ENCODE measurements around the gene PTPRD.
A peak's percentile ranks its signal among the peaks of the same experiment; 100 is the strongest.

PTPRD gene

DNA sequence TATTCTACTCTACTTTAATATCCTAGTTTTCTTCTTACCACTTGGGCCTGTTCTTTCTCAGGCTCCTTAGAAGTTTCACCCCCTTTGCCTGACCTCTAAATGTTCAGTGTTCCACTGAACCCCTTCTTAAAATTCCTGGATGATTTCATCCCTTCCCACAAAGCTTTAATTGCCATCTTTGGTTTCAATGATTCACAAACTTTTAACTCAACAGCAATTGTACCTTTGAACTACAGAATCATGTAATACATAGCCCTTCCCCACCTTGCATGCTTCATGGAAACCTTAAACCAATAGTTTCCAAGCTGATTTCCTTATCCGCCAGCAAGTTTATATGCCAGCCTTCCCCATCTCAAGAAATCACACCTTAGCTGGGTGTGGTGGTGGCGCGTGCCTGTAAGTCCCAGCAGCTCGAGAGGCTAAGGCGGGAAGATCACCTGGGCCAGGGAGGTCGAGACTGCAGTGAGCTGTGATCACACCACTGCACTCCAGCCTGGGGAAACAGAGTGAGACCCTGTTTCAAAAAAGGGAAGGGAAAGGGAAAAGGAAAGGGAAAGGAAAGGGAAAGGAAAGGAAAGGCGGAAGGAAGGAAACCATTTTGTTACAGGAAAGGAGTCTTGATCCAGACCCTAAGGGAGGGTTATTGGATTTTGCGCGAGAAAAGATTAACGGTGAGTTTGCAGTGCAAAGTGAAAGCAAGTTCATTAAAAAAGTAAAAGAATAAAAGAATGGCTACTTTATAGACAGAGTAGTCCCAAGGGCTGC lies 1789.5 kb downstream of the PTPRD start:
- no peak for DNase-seq (ENCODE audit: low spot score)

DNA sequence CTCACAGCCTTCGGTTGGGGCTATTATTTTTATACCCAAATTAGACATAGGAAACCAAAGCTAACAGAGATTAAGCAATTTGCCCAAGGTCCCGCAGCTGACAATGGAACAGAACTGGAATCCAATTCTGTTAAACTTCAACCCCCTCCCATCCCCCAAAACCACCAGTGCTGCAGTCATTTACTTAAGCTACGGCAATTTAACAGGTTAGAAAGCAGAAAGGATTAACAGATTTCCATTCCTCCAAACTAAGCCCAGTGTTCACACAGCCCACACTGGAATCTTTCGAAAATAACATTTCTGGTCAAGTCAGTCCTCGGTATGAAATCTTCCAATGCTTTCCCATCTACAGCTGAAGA lies 1790.2 kb downstream of the PTPRD start:
- no peak for DNase-seq (ENCODE audit: low spot score)

- DNase-seq (ENCODE audit: low spot score) = peak; percentile 1
Measured at GRCh38 chr9:8821910-8822666, 1790.7 kb downstream of the PTPRD start.

DNA sequence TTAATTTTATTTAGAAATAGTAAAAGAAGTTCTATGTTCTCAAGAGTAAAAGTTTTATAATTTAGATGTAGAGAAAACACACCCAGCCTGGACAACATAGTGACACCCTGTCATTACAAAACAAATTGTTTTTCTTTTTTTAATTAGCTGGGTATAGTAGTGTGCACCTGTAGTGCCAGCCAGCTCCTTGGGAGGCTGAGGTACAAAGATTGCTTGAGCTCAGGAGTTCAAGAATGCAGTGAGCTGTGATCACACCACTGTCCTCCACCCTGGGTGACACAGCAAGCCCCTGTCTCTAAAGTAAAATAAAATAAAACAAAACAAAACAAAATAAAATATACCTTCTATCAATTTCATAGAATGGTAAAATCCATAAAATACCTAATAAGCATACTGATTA lies 1795.5 kb downstream of the PTPRD start:
- no peak for DNase-seq (ENCODE audit: low spot score)

DNA sequence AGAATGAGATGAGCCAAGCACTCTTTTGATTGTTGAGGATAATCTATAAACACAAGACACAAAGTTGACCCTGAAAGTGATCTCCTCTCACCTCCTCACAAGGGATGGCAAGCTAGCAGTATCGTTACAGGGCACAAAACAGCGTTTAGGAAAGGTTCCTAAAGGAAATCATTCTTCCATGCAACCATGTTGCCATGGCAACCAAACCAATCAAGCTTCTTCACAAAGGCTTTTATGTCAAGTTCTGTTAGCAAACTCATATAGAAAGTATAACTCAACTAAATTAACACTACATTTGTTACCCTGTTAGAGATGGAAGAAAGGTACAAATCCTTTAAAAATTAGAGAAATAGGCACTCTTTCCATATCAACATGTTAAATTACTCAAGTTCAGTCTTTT lies 1796.4 kb downstream of the PTPRD start:
- no peak for DNase-seq (ENCODE audit: low spot score)

GRCh38 chr9:8815931-8816330 lies 1796.9 kb downstream of the PTPRD start:
- no peak for DNase-seq (ENCODE audit: low spot score)

DNA sequence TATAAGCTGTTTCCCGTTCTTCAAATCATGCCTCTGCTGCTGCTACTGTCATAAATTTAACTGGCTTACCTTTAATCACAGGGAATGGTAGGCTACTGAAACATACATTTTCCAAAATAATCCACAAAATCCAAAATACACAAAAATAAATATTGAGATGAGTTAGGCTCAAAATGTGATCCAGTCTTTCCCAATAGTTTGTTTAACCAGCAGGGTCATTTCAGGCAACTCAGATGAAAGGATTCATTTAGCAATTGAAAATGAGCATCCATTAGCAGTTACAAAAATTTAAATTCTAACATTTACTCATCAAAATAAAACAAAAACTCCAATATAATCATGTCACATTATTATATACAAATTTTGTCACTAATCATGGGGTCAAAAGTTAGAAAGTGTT lies 1797.6 kb downstream of the PTPRD start:
- no peak for DNase-seq (ENCODE audit: low spot score)

DNA sequence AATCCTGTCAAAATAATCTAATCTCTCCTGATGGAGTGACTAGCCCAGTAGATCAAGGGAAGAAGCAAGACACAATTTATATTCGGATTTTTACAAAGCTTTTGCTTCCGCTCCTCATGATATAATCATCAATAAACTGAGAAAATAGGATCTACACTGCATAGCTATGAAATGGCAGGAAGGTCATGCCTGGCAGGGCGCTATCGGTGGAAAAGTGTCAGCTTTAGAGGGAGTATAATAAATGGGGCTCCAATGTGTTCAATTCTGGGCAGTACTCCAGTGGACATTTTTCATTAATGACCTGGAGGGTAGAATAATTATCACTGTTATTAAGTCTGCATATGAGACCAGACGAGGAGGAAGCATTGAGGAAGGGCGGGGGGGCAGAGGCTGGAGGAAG lies 1799.9 kb downstream of the PTPRD start:
- no peak for DNase-seq (ENCODE audit: low spot score)

DNA sequence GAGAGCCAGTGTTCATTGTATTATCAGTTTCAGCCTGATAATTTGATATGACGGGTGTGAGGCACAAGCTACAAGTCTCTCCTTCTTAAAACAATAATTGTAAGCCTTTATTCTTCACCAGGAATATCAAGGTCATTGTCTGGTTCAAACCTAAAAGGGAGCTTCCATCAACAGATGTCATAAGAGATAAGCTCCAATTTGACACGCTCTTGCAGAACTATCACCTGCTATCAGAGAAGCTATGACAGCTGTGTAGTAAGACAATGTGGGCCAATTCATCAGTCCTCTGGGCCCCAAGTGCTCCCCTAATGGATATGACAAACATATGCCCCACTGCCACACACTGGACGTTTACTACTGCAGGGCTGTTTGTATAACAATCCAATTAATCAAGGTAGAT lies 1803.1 kb downstream of the PTPRD start:
- DNase-seq (ENCODE audit: low spot score) = no peak

GRCh38 chr9:8806150-8806549 lies 1806.7 kb downstream of the PTPRD start:
- no peak for DNase-seq (ENCODE audit: low spot score)

- DNase-seq (ENCODE audit: low spot score) = no peak
Measured at GRCh38 chr9:8804613-8805012, 1808.2 kb downstream of the PTPRD start.

DNA sequence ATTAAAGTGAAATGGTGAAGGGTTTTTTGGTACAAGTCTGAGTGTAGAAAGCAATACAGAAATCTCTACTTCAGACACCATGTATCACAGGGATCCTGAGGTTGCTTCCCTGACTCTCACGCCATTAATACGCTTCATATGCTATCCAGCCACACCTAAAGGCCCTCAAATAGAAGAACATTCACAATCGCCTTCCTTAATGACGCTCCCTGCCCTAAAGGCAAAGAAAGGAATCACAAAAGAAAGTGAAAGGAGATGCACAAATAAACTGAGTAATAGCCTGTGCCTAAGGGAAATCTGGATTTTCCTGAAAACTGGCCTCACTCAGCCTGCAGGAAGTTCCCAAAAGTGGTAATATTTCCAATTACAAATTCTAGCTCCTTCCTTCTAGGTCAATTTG lies 1810.6 kb downstream of the PTPRD start:
- DNase-seq (ENCODE audit: low spot score) = no peak

DNA sequence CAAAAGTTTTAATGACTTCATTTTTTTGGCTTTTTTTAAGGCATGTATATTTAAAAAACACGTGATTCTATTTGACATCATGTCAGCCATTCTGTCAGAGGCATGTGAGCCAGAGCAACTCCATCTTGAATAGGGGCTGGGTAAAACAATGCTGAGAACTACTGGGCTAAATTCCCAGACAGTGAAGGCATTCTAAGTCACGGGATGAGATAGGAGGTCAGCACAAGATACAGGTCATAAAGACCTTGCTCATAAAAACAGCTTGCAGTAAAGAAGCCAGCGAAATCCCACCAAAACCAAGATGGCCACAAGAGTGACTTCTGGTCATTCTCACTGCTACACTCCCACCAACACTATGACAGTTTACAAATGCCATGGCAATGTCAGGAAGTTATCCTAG lies 1812.6 kb downstream of the PTPRD start:
- no peak for DNase-seq (ENCODE audit: low spot score)

DNA sequence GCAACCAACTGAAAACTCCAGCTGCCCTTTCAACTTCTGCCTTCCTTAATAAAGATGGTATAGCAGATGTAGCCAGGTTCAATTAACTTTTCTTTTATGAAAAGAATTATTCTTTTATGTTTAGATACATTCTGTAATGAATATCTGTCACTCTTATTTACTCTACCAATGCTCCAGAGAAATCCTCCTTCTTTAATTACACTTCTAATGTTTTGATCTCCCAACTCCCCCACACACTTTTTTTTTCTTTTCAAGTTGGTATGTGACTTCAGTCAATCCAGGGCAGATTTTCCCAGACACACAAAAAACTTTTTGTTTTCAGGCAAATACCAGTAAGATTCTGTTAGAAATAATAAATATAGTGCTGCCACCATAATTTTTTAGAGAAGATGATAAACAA lies 1813.2 kb downstream of the PTPRD start:
- DNase-seq (ENCODE audit: low spot score) = no peak

DNA sequence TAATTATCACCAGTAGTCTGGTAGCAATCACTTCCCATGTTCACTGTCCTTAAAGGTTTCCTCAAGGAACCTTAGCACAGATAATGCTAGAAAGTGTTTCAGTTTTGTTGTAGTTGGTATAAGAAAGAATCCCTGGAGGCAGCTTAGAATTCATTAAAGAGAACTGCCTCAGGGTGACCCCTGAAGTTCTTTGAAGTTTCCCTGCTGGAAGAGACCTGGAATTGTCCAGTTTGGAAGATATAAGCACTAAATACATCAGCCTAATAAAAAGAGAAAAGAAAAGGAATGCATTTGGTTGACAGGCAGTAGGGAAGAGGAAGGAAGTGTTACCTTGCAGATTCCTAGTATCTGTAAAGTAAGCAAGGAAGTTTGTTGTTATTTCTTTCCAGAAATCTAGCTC lies 1813.6 kb downstream of the PTPRD start:
- DNase-seq (ENCODE audit: low spot score) = no peak

DNA sequence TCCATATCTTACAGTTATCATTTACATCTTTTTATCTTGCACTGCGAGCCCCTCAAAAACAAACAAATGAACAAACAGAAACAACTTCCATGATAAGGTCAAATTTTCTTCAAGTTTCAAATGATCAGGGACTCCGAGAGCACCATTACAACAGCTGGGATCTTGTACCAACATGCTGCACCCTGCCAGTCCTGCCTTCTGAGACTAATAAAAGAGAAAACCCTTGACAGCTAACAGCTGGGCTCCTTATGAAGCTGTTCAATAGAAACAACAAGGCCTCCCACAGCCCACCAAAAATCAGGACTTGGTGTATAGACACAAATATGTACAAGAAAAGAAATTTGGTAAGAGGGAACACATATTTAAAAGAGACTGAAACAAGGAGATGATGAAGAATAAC lies 1828.0 kb downstream of the PTPRD start:
- DNase-seq (ENCODE audit: low spot score) = no peak

DNA sequence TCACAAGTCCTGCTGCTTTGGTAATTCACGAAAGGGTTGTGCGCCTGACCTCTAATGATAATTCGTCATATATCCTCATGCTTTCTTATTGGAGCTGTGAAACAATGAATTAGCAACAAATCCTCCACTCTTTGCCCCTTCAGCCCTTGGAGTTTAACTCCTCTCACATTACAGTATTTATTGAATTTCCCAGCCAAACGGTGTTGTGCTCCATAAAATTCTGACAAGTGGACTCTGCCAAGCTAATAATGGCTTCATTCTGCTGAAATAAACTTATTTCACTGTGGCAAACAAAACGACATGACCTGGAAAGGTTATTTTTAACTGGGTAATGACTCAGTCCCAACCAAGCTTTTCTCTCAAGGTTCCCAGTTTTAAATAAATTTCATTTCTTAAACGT lies 1828.9 kb downstream of the PTPRD start:
- DNase-seq (ENCODE audit: low spot score) = no peak

GRCh38 chr9:8782237-8782636 lies 1830.6 kb downstream of the PTPRD start:
- DNase-seq (ENCODE audit: low spot score) = no peak

DNA sequence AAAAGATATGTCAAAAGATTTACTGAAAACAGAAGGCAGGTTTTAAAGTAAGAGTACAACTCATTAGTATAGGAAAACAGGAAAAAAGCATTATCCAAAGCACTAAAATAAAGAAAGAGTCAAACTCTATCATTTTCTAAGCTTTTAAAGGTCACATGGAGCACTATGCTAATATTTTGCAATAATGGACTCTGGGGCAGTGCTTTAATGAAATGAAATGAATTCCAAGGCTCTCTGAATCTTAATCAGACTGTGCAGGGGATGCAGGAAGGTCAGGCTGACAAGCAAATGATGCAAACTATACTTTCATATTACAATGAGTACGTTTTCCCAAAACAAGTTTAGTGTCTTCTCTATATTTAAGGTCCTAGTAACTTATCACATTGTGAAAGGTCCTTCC lies 1831.3 kb downstream of the PTPRD start:
- DNase-seq (ENCODE audit: low spot score) = no peak

DNA sequence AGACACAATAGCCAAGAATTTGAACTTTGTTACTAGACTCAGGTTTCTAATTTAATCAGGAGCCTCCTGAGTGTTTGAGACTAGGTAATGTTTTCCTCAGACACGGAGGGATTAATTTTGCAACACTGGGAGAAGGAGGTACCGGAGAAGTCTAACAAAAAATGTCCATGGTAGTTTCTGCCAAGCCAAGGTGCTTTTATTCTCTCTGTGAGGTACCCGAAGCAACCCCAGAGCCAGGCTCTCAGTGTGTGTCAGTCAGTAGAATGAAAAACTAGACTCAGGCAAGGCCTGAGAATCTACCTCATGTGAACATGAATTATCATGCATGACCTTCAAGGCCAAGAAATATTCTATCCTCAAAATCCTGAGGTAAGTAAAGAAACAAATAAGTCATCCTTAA lies 1832.4 kb downstream of the PTPRD start:
- no peak for DNase-seq (ENCODE audit: low spot score)

- no peak for DNase-seq (ENCODE audit: low spot score)
Measured at GRCh38 chr9:8779478-8779877, 1833.3 kb downstream of the PTPRD start.

DNA sequence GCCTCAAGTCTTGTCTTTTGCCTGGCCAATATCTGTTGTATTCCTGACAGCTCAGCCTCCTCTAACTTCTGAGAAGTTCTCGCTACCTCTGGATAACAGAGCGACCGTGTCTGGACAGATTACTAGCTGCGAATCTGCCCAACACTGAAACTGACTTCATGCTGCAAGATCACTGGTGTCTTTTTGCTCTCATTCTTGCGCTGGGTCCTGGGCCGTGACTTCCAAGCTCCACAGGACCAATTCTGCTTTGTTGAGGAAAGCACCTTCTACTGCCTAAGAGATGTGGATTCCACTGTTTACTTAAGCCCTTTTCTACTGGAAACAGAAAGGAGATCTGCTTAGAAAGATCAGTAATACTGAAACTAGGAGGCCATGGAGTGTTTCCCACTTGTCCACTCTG lies 1834.4 kb downstream of the PTPRD start:
- no peak for DNase-seq (ENCODE audit: low spot score)

GRCh38 chr9:8772302-8772701 lies 1840.5 kb downstream of the PTPRD start:
- DNase-seq (ENCODE audit: low spot score) = no peak

DNA sequence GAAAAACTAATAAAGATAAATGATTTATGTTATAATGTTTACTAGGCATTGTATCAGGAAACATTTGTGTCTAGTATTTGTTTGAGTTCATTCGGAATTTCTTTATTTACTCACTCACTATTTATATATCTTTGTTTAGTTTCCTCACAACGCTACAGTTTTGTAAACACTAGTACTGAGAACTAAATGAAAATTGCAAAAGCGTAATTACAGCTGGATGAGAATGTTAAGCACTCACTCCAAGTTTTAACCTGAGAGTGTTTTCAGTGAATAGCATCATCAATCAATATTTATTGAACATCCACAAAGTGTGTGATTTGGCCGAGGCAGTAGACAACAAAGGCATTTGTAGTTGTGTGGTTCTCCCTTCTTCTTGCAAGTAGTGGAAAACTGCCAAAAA lies 1843.6 kb downstream of the PTPRD start:
- DNase-seq (ENCODE audit: low spot score) = no peak
